OCI-LY3 (cell line): ENCODE results near the gene C18orf63.

Experiments used
- CTCF ChIP-seq: fragments of 200-600, 300-600 bp; sonication (generic); IDR thresholded peaks from 2 replicates; pipeline ENCODE4 v1.5.1; 2014; ENCODE audit warnings: antibody characterized with exemption, low read length, low read depth
- EZH2phosphoT487 ChIP-seq: fragments of 200-600 bp; shearing (Covaris generic); IDR thresholded peaks from 2 replicates; pipeline ENCODE4 v1.6.1; 2018; ENCODE audit warnings: antibody characterized with exemption, mixed run types, low read depth

GRCh38 chr18:74315464-74316256 is at the start of gene C18orf63:
- no peak for TF ChIP-seq CTCF
- TF ChIP-seq EZH2phosphoT487, result no peak
